GM12891 (cell line): ENCODE data around the gene SLC39A13.

Source experiments
- POLR2A ChIP-seq: IDR thresholded peaks from 2 replicates; pipeline ENCODE4 v1.6.1; 2011; ENCODE audit warnings: low read depth, low read length, control low read depth
- POLR2AphosphoS5 ChIP-seq: IDR thresholded peaks from 2 replicates; pipeline ENCODE4 v1.6.1; 2011; ENCODE audit warnings: low read depth, low read length, control low read depth

DNA sequence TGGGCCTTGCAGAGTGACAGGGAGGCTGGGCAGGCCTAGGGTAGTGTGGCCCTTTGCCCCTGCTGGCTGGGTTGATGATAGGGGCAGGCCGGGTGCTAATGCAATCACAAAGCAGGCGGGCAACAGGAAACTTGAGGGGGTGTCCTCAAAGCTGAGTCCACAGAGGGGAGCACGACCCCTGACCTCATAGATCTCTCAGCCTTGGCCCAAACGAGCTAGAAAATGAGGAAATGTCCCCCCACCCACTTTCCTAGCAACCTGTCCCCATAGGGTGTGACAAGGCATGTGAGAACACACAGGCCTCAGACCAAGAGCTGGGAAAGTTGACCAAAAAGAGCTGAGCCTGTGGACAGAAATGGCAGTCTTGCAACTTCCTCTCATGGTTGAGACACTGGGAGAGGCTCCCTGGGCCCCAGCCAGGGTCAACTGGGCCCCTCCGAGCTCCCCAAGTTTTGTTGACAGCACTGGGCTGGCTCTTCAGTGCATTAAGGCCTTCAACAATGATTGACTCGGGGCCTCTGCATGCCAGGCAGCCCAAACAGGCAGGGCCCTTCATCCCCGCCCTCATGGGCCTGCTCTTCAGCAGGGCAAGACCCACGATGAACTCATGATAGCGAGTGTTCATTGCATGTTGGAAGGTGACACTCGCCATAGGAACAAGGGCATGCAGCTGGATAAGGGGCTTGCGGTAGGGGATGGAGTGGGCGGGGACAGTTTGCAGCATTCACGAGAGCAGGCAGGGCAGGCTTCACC, 20.3 kb upstream of the SLC39A13 start:
- TF ChIP-seq POLR2A (no peak), POLR2AphosphoS5 (no peak)
